Measurements from ENCODE around the gene ATP10A.

The ATP10A gene

DNA sequence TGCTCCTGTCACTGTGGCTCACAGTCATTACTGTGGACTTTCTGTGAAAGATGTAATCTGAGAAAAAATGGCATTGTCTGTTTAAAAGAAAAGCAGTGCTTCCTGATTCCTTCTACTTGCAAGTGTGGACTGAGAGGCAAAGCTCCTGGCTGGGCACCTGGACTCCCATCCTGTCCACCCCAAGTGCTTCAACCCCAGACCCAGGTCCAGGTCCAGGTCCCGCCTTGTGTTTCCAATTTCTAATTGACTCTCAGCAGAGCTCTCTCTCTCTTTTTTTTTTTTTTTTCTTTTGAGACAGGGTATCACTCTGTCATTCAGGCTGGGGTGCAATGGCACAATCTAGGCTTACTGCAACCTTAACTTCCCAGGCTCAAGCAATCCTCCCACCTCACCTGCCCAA is 94.9 kb downstream of the ATP10A start:
- no peak overlapping the region for H3K4me3 ChIP-seq (ENCODE audit: low read depth, low read length)
- in situ Hi-C loops (cut with HindIII; ENCODE audit: low sequenced_read_pairs): no loop called here
- DNase-seq (ENCODE audit: low read depth): no peak
- TF ChIP-seq, protein P1, sequence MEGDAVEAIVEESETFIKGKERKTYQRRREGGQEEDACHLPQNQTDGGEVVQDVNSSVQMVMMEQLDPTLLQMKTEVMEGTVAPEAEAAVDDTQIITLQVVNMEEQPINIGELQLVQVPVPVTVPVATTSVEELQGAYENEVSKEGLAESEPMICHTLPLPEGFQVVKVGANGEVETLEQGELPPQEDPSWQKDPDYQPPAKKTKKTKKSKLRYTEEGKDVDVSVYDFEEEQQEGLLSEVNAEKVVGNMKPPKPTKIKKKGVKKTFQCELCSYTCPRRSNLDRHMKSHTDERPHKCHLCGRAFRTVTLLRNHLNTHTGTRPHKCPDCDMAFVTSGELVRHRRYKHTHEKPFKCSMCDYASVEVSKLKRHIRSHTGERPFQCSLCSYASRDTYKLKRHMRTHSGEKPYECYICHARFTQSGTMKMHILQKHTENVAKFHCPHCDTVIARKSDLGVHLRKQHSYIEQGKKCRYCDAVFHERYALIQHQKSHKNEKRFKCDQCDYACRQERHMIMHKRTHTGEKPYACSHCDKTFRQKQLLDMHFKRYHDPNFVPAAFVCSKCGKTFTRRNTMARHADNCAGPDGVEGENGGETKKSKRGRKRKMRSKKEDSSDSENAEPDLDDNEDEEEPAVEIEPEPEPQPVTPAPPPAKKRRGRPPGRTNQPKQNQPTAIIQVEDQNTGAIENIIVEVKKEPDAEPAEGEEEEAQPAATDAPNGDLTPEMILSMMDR (IDR thresholded peaks at IDR 0.05; ENCODE audit: low read depth, low read length, missing control alignments): no peak

DNA sequence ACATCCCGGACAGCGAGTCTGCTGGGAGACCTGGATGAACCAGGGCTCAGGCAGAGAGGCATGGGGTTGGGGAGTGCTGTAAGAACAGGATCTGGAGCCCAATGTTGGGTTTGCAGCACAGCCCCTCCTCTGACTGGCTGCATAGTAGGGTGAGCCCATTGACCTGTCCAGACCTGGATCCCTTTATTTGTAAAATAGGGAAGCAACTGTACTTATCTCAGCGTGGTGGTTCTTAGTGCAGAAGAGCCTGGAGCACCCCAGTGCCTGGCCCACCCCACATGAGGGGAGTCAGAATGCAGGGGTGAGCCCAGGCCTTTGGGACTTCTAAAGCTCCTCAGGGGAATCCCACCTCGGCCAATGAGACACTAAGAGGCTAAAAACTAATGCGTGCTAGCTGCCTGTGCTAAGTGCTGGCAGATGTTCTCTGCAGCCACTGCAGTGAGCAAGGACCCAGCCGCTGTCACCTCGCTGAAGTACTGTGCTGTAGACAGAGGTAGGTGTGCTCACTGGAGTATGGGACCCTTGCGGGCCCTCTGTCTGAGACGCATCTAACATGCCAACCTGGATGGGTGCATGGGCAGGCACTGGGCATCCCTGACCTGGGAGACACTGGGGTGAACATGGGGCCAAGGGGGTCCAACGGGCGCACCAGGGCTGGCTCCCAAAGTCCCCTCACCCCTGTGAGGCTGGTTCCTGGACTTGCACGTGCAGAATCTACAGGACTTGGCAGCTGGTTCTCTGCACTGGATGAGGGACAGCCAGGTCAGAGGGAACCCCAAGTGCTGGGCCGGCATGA is 95.6 kb downstream of the ATP10A start:
- no peak for DNase-seq (ENCODE audit: low read depth)
- in situ Hi-C loops (cut with HindIII; ENCODE audit: low sequenced_read_pairs): no loop called here
- TF ChIP-seq, protein P1 (IDR thresholded peaks at IDR 0.05; ENCODE audit: low read depth, low read length, missing control alignments): no peak
- H3K4me3 ChIP-seq (ENCODE audit: low read depth, low read length): no peak overlapping the region

DNA sequence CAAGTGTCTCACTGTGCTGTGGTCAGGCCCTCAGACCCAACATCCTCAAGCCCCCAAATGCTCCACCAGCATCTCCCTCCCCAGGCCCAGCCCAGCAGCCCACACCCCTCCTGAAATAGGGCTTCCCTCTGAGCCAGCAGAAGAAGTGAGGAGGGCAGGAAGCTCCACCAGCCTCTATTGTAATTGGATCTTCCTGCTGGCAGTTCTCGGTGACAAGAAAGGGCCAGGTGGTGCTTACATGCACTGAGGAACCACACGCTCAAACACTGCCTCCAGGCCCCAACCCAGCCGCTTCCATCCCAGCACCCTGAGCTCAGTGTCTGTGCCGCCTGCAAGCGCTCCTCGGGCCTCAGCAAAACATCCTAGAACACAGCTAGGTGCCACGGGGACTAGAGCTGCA is 96.7 kb downstream of the ATP10A start:
- TF ChIP-seq, protein P1 (IDR thresholded peaks at IDR 0.05; ENCODE audit: low read depth, low read length, missing control alignments): no peak
- DNase-seq (ENCODE audit: low read depth): no peak
- H3K4me3 ChIP-seq (ENCODE audit: low read depth, low read length): no peak overlapping the region
- in situ Hi-C loops (cut with HindIII; ENCODE audit: low sequenced_read_pairs): no loop called here

DNA sequence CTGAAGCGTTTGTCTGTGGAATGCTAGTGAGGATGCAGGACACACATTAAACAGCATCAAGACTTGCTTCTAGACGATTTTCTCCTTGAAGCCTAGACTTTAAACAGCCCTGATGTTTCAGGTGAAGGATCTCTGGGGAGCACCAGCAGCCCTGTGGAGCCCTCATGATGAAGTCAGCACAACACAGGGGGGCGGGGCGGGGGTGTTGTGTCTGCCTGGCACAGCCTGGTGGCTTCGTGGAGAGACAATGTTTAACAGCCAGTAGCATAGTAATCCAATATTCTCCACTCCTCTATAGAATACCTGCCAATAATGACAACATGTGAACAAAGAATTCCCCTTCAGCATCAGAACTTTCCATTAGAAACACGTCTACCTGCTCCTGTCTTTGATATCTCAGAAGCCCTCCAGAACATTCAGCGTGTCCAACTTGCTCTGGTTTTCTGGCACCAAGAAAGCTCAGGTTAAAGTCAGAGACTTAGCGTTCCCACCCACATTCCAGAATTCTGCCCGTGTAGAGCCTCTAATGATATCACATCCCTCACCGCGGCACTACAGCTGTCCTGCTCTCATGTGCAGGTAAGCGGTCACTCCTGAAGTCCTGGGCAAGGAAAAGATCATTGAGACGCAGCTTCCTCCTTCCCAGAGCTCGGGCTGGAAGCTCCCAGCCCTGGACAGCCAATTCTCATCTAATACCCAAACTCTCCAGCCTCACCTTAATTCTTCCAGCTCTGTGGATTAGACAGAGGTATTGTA is 98.0 kb downstream of the ATP10A start:
- no peak for DNase-seq (ENCODE audit: low read depth)
- no peak overlapping the region for H3K4me3 ChIP-seq (ENCODE audit: low read depth, low read length)
- TF ChIP-seq, protein P1 (IDR thresholded peaks at IDR 0.05; ENCODE audit: low read depth, low read length, missing control alignments): no peak
- in situ Hi-C loops (cut with HindIII; ENCODE audit: low sequenced_read_pairs): no loop called here

DNA sequence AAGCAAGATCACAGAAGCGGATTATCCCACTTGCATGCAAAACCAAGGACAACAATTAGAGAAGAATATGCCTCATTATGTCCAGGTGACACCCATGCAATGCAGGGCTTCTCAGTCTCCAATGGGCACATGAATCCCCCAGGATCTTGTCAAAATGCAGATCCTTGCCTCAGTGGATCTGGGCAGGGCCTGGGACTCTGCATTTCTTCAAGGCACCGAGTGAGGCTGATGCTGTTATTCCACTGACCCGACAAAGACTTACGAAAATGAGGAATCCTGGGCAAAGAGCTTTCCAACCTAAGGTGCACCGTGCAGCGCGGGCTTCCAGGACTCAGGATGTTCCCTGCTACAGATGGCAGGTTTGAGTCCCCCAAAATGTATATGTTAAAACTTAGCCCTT is 99.2 kb downstream of the ATP10A start:
- no peak for DNase-seq (ENCODE audit: low read depth)
- TF ChIP-seq, protein P1 (IDR thresholded peaks at IDR 0.05; ENCODE audit: low read depth, low read length, missing control alignments): no peak
- in situ Hi-C loops (cut with HindIII; ENCODE audit: low sequenced_read_pairs): no loop called here
- no peak overlapping the region for H3K4me3 ChIP-seq (ENCODE audit: low read depth, low read length)

DNA sequence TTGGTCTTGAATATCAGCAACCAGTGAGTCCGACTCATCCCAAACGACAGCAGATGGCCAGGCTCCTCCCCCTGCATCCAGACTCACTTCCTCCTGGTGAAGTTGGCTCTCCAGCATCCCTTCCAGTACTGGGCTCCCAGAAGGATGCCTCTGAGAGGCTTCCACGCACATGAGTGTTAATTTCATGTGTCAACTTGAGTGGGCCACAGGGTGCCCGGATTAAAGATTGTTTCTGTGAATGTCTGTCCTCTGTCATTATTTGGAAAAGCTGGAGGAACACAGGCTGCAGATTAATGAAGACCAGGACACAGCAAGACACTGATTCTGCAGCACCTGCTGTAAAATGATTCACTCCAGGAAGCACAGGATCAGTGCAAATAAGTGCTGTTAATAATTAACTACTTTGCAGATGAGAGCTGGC is 99.8 kb downstream of the ATP10A start:
- no peak for DNase-seq (ENCODE audit: low read depth)
- TF ChIP-seq, protein P1 (IDR thresholded peaks at IDR 0.05; ENCODE audit: low read depth, low read length, missing control alignments): no peak
- no peak overlapping the region for H3K4me3 ChIP-seq (ENCODE audit: low read depth, low read length)
- in situ Hi-C loops (cut with HindIII; ENCODE audit: low sequenced_read_pairs): no loop called here
